Keratinocyte (primary cell): ENCODE results near the gene FBXW10.
"Not testable (repeated sequence)": the region's sequence is repeated elsewhere in the genome, so short reads cannot be mapped to it uniquely, and the experiment has no call there.

Experiments
- CTCF ChIP-seq, 3 experiments: IDR thresholded peaks in 1 of 3; conservative IDR thresholded peaks in 1 of 3; optimal IDR thresholded peaks in 1 of 3; 2 replicates in 2 of 3; 3 replicates in 1 of 3; pipeline versions ENCODE3 to v1.5.1; 2011; ENCODE audit warnings: low read length in 3 of 3, mild to moderate bottlenecking in 3 of 3, moderate library complexity in 2 of 3, control low read depth in 1 of 3, inconsistent platforms in 1 of 3; ENCODE audit not compliant: insufficient read depth in 2 of 3; ENCODE audit errors: extremely low read depth in 1 of 3
- EZH2 ChIP-seq: IDR thresholded peaks from one replicate; pipeline ENCODE4 v1.6.1; 2012; ENCODE audit warnings: inconsistent platforms, mild to moderate bottlenecking, low read length, moderate library complexity

DNA sequence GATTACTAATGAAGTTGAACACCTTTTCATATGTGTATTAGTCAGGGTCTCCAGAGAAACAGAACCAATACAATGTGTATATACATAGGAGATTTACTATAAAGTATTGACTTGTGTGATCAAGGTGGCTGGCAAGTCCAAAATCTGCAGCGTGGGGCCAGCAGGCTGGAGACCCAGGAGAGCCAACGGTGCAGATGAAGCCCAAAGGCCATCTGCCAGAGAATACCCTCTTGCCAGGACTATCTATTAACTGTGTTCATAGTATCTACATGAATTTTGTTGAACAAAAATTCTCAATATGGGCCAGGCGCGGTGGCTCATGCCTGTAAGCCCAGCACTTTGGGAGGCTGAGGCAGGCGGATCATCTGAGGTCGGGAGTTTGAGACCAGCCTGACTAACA is 16.4 kb downstream of the FBXW10 start:
- TF ChIP-seq CTCF (optimal IDR thresholded peaks at IDR 0.05 in 1 of 3, IDR thresholded peaks at IDR 0.05 in 1 of 3, conservative IDR thresholded peaks at IDR 0.05 in 1 of 3; ENCODE audit: extremely low read depth in 1 of 3, insufficient read depth in 2 of 3, low read length in 3 of 3); EZH2: not testable (repeated sequence)
